Endothelial cell of umbilical vein (primary cell): ENCODE measurements around the gene MADCAM1. TPM values are rescaled to one million over a fixed set of nuclear protein-coding genes. Genes with fewer than 3 reads are reported as not detected.

Experiments used
- BruUV-seq: library from RNA; stranded (reverse); fragments of 400-500 nt; replicated peaks from 2 replicates; lab custom pipeline; 2021; lab: Mats Ljungman, UMichigan
- CTCF ChIA-PET: fragments of 300-600, 350-600 bp; sonication (Branson Sonifier 250); formaldehyde crosslinking; loops from one replicate; lab custom pipeline; 2021; ENCODE audit warnings: antibody characterized with exemption, inconsistent platforms; lab: Charles Lee
- POLR2A ChIA-PET: fragments of 300-600, 350-600 bp; sonication (Branson Sonifier 250); formaldehyde crosslinking; loops from one replicate; lab custom pipeline; 2021; ENCODE audit warnings: antibody characterized with exemption, inconsistent platforms; lab: Charles Lee
- DNase-seq: peaks from one replicate; pipeline ENCODE4 v3.0.0-alpha.2; 2011; ENCODE audit warnings: low read depth, low spot score
- FAIRE-seq: peaks from 2 replicates; lab custom pipeline; 2011; peaks lifted over from hg19 to GRCh38; lab: Jason Lieb, UNC
- H2AFZ ChIP-seq: 2 replicates; pipeline ENCODE4 v1.6.0; 2012; ENCODE audit warnings: low read depth, low read length, control low read depth, inconsistent platforms
- H3K27ac ChIP-seq: 2 replicates; pipeline ENCODE4 v1.5.1; 2011; ENCODE audit warnings: low read depth, mild to moderate bottlenecking, control low read depth, low read length, moderate library complexity; ENCODE audit not compliant: insufficient read depth
- H3K27me3 ChIP-seq, 2 experiments: 2 replicates each; pipeline versions ENCODE4 v1.6.0 to v1.6.1; 2011; ENCODE audit warnings: low read length in 2 of 2, mixed read lengths in 1 of 2; ENCODE audit not compliant: control insufficient read depth in 2 of 2, insufficient read depth in 2 of 2
- H3K36me3 ChIP-seq, 2 experiments: 2 replicates in 1 of 2; 3 replicates in 1 of 2; pipeline ENCODE4 v1.5.1; 2011; ENCODE audit warnings: low read length in 2 of 2, mild to moderate bottlenecking in 1 of 2, moderate library complexity in 1 of 2; ENCODE audit not compliant: control insufficient read depth in 2 of 2, insufficient read depth in 2 of 2; ENCODE audit errors: extremely low read depth in 1 of 2
- H3K4me1 ChIP-seq: 3 replicates; pipeline ENCODE4 v1.5.1; 2011; ENCODE audit warnings: mild to moderate bottlenecking, low read length; ENCODE audit not compliant: control insufficient read depth, insufficient read depth; ENCODE audit errors: extremely low read depth
- H3K4me2 ChIP-seq: 2 replicates; pipeline ENCODE4 v1.6.1; 2011; ENCODE audit warnings: low read length, control low read depth, mixed read lengths; ENCODE audit not compliant: insufficient read depth
- H3K4me3 ChIP-seq, 3 experiments: fragments of 200-600 bp in 1 of 3; sonication (generic), shearing (Covaris generic) in 1 of 3; replicated peaks in 1 of 3; 2 replicates each; pipeline ENCODE4 v1.5.1; 2011 to 2016; ENCODE audit warnings: control low read depth in 3 of 3, low read length in 3 of 3, mild to moderate bottlenecking in 2 of 3, inconsistent platforms in 1 of 3, low read depth in 1 of 3, moderate library complexity in 1 of 3; ENCODE audit not compliant: insufficient read depth in 1 of 3
- H3K79me2 ChIP-seq: 2 replicates; pipeline ENCODE4 v1.6.0; 2012; ENCODE audit warnings: low read length, inconsistent platforms; ENCODE audit not compliant: control insufficient read depth, insufficient read depth
- H3K9ac ChIP-seq: replicated peaks from 2 replicates; pipeline ENCODE3; 2011; ENCODE audit warnings: low read length, control low read depth; ENCODE audit not compliant: insufficient read depth; ENCODE audit errors: extremely low read depth
- H3K9me1 ChIP-seq: replicated peaks from 3 replicates; pipeline ENCODE4 v1.6.0; 2011; ENCODE audit warnings: mild to moderate bottlenecking, low read length; ENCODE audit not compliant: control insufficient read depth, insufficient read depth; ENCODE audit errors: extremely low read depth
- H3K9me3 ChIP-seq: replicated peaks from 2 replicates; pipeline ENCODE4 v1.5.1; 2012; ENCODE audit warnings: low read length, inconsistent platforms; ENCODE audit not compliant: control insufficient read depth, insufficient read depth
- H4K20me1 ChIP-seq: replicated peaks from 2 replicates; pipeline ENCODE3; 2011; ENCODE audit warnings: mild to moderate bottlenecking, low read length; ENCODE audit not compliant: control insufficient read depth, insufficient read depth; ENCODE audit errors: extremely low read depth
- EZH2 ChIP-seq: IDR thresholded peaks from 2 replicates; pipeline ENCODE4 v1.6.1; 2012; ENCODE audit warnings: borderline replicate concordance, low read depth, mild to moderate bottlenecking, moderate library complexity, low read length, inconsistent platforms; ENCODE audit not compliant: severe bottlenecking
- JUN ChIP-seq: IDR thresholded peaks from 2 replicates; pipeline ENCODE4 v1.6.1; 2011; ENCODE audit warnings: borderline replicate concordance, low read depth; ENCODE audit not compliant: insufficient read length, insufficient read depth
- POLR2AphosphoS5 ChIP-seq: IDR thresholded peaks from 2 replicates; pipeline ENCODE4 v1.6.1; 2012; ENCODE audit warnings: low read depth, mild to moderate bottlenecking, control low read depth, low read length, moderate library complexity; ENCODE audit not compliant: insufficient read depth
- dilution Hi-C: fragments of 300-500 bp; cut with MboI; formaldehyde crosslinking; loops from one replicate; pipeline ENCODE4 v1.15.0; 2019; ENCODE audit warnings: low sequenced_read_pairs; ENCODE audit not compliant: extremely low pct_ligation_motif_present
- intact Hi-C: fragments of 100-400 bp; cut with micrococcal nuclease; formaldehyde crosslinking; loops from one replicate; pipeline ENCODE4 v1.10.0; 2022
- polyA plus RNA-seq, 4 experiments: library from polyadenylated mRNA; depleted of rRNA in 3 of 4; stranded (reverse) in 3 of 4; unstranded in 1 of 4; fragments of >200 nt; gene quantifications; 2 replicates each; pipeline versions ENCODE4 v1.2.1 to v1.2.3, GENCODE V29; 2011 to 2012; ENCODE audit warnings: missing spikeins in 1 of 4
- total RNA-seq: library from RNA; stranded (reverse); gene quantifications from 2 replicates; pipeline ENCODE4 v1.2.3, GENCODE V29; 2021
- TF ChIP-seq, protein P1 (sequence below), 2 donors: IDR thresholded peaks; 1 replicate in 1 of 2; 2 replicates in 1 of 2; pipeline ENCODE4 v1.5.1; 2011; ENCODE audit warnings: low read length in 2 of 2, mild to moderate bottlenecking in 2 of 2, moderate library complexity in 2 of 2, control low read depth in 1 of 2, inconsistent platforms in 1 of 2, low read depth in 1 of 2; ENCODE audit not compliant: insufficient read depth in 1 of 2; ENCODE audit errors: extremely low read depth in 1 of 2
- TF ChIP-seq, protein P2 (sequence below): IDR thresholded peaks from 2 replicates; pipeline ENCODE4 v1.6.1; 2011; ENCODE audit not compliant: insufficient read depth, insufficient read length

The MADCAM1 gene
- total and polyA plus RNA-seq, 2 donors (not counting 3 experiments of a cell fraction or from before 2014, with no cell fraction given): 0.07 to 0.31 TPM

DNA sequence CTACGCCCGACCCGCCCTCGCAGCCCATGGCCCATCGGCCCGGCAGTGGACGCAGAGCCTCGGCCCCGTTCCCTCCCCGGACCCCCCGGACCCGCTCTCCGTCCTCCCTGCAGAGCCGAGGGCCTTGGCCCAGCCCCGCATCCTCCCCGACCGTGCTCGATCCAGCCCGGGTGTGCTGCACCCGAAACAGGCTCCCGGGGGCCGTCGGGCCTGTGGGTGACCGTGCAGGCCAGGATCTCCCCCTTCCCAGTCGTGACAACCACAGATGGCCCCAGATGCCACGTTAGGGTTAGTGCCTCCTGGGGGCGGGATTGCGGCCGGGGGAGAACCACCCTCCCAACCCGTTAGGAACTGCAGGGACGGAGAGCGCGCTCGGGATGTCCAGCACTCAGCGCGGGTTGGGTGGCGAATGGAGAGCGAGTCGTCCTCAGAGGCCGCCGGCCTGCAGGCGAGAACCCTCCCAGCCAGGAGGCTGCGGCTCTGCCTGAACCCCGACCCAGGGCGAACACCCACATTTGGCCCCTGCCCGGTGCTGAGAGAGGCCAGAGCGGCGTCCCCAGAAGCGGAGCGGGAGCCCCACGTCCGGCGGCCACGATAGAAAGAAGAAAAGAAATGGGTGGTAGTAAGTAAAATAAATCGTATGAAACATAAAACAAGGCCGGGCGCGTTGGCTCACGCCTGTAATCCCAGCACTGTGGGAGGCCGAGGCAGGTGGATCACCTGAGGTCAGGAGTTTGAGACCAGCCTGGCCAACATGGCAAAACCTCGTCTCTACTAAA lies 6.7 kb upstream of the MADCAM1 start:
- Histone ChIP-seq H3K27me3 (no peaks in the 10 kb centered on the region), H3K4me3 (peak overlapping the region; percentile 25 to 77 (median 53)), H3K9ac (peak overlapping the region; percentile 94), H4K20me1 (no peaks in the 10 kb centered on the region), H3K4me1 (peaks cover 7% of the 10 kb centered on the region), H3K4me2 (peak overlapping the region; percentile 70), H3K27ac (no peak overlapping the region), H3K9me3 (no peaks in the 10 kb centered on the region), H3K9me1 (no peaks in the 10 kb centered on the region), H2AFZ (peak overlapping the region; percentile 74), H3K79me2 (no peaks in the 10 kb centered on the region), H3K36me3 (no peaks in the 10 kb centered on the region)
- intact Hi-C loops (loop anchor here (1.0 to 10.0 kb wide), 3 partner anchors 18 to 147 kb away; partner anchors contain the start of genes MIER2 and TPGS1), dilution Hi-C loops (no loop called here)
- ChIA-PET POLR2A (interaction anchor here (0.8 kb wide), 1 partner anchor 179 kb away, joined by 3 read pairs; no protein-coding TSS in a partner anchor), CTCF (interaction anchor here (1.0 to 1.4 kb wide), 3 partner anchors 17 to 21 kb away, joined by 5 to 10 read pairs (median 7); no protein-coding TSS in a partner anchor)
- FAIRE-seq (no peak), DNase-seq (peak; percentile 28)
- TF ChIP-seq, protein P1, sequence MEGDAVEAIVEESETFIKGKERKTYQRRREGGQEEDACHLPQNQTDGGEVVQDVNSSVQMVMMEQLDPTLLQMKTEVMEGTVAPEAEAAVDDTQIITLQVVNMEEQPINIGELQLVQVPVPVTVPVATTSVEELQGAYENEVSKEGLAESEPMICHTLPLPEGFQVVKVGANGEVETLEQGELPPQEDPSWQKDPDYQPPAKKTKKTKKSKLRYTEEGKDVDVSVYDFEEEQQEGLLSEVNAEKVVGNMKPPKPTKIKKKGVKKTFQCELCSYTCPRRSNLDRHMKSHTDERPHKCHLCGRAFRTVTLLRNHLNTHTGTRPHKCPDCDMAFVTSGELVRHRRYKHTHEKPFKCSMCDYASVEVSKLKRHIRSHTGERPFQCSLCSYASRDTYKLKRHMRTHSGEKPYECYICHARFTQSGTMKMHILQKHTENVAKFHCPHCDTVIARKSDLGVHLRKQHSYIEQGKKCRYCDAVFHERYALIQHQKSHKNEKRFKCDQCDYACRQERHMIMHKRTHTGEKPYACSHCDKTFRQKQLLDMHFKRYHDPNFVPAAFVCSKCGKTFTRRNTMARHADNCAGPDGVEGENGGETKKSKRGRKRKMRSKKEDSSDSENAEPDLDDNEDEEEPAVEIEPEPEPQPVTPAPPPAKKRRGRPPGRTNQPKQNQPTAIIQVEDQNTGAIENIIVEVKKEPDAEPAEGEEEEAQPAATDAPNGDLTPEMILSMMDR (IDR thresholded peaks at IDR 0.05; ENCODE audit: extremely low read depth in 1 of 2, insufficient read depth in 1 of 2, low read depth in 1 of 2, low read length in 2 of 2): no peak
- TF ChIP-seq, protein P2, sequence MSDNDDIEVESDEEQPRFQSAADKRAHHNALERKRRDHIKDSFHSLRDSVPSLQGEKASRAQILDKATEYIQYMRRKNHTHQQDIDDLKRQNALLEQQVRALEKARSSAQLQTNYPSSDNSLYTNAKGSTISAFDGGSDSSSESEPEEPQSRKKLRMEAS: no peak
- TF ChIP-seq JUN (no peak), EZH2 (no peak), POLR2AphosphoS5 (no peak)
- BruUV-seq: no TSS peak
